HCT116 (cell line): ENCODE data around the gene TSPAN16. TPM values are rescaled to one million over a fixed set of nuclear protein-coding genes. Genes with fewer than 3 reads are reported as not detected.

Experiments used
- ATAC-seq: fragments of 200-7000 bp; cut with Tn5 transposase; 2 replicates; pipeline ENCODE4 v1.9.1; 2020; ENCODE audit warnings: mild to moderate bottlenecking, moderate library complexity
- BruUV-seq: library from RNA; stranded (reverse); fragments of 400-500 nt; replicated peaks from 2 replicates; lab custom pipeline; 2021; lab: Mats Ljungman, UMichigan
- CTCF ChIA-PET: fragments of 300-600 bp; sonication (Branson Sonifier 250); formaldehyde crosslinking; loops from one replicate; lab custom pipeline; 2021; ENCODE audit warnings: antibody characterized with exemption; lab: Charles Lee
- POLR2A ChIA-PET: fragments of 300-600, 350-600 bp; sonication (Branson Sonifier 250); formaldehyde crosslinking; loops from one replicate; lab custom pipeline; 2021; ENCODE audit warnings: antibody characterized with exemption; lab: Charles Lee
- RAD21 ChIA-PET, 2 experiments: fragments of 300-600 bp; sonication (Branson Sonifier 250); formaldehyde crosslinking; loops; one replicate each; lab custom pipeline; 2023; ENCODE audit warnings: low total read pairs in 2 of 2; ENCODE audit not compliant: uncharacterized antibody in 2 of 2, unreplicated experiment in 2 of 2, low non-redundant PET in 1 of 2; lab: Charles Lee
- DNase-seq: peaks from one replicate; pipeline ENCODE4 v3.0.0-alpha.2; 2010; ENCODE audit warnings: low read depth, low spot score
- H2AFZ ChIP-seq: fragments of 200-600 bp; shearing (Covaris generic), sonication (generic); 2 replicates; pipeline ENCODE4 v1.6.1; 2017; ENCODE audit warnings: low read depth, mixed run types, mixed read lengths, antibody characterized with exemption, low read length; ENCODE audit not compliant: poor library complexity, severe bottlenecking
- H3K27ac ChIP-seq: 2 replicates; pipeline ENCODE4 v1.5.1; 2012; ENCODE audit warnings: low read depth, low read length
- H3K27me3 ChIP-seq: fragments of 200-600 bp; sonication (generic); 2 replicates; pipeline ENCODE4 v1.6.1; 2016; ENCODE audit warnings: mixed run types, low read length, mixed read lengths; ENCODE audit not compliant: insufficient read depth
- H3K36me3 ChIP-seq, 2 experiments: fragments of 200-500 bp in 1 of 2; fragments of 200-600 bp in 1 of 2; sonication (Bioruptor generic) in 1 of 2; sonication (generic) in 1 of 2; 2 replicates each; pipeline versions ENCODE4 v1.5.1 to v1.6.1; 2014 to 2016; ENCODE audit warnings: low read length in 2 of 2, inconsistent platforms in 1 of 2, mixed read lengths in 1 of 2, mixed run types in 1 of 2; ENCODE audit not compliant: insufficient read depth in 2 of 2, control insufficient read depth in 1 of 2
- H3K4me1 ChIP-seq, 2 experiments: fragments of 200-600 bp in 1 of 2; sonication (generic) in 1 of 2; 2 replicates each; pipeline versions ENCODE4 v1.5.1 to v1.6.1; 2012 to 2017; ENCODE audit warnings: low read length in 2 of 2, inconsistent platforms in 1 of 2, mild to moderate bottlenecking in 1 of 2, mixed read lengths in 1 of 2, mixed run types in 1 of 2, moderate library complexity in 1 of 2; ENCODE audit not compliant: insufficient read depth in 2 of 2, control insufficient read depth in 1 of 2
- H3K4me2 ChIP-seq: fragments of 200-600 bp; sonication (generic); 2 replicates; pipeline ENCODE4 v1.6.1; 2017; ENCODE audit warnings: mixed run types, low read length, mixed read lengths
- H3K4me3 ChIP-seq, 2 experiments: fragments of 200-600 bp in 1 of 2; sonication (generic) in 1 of 2; replicated peaks in 1 of 2; 2 replicates each; pipeline ENCODE4 v1.5.1; 2011 to 2016; ENCODE audit warnings: low read length in 2 of 2, control low read depth in 1 of 2, low read depth in 1 of 2, mild to moderate bottlenecking in 1 of 2, mixed read lengths in 1 of 2, mixed run types in 1 of 2
- H3K79me2 ChIP-seq: fragments of 200-600 bp; sonication (generic); 2 replicates; pipeline ENCODE4 v1.6.1; 2017; ENCODE audit warnings: mild to moderate bottlenecking, mixed run types, low read length, moderate library complexity, mixed read lengths; ENCODE audit not compliant: insufficient read depth
- H3K9ac ChIP-seq: fragments of 200-600 bp; sonication (generic); 2 replicates; pipeline ENCODE4 v1.6.1; 2016; ENCODE audit warnings: low read length, mixed read lengths
- H3K9me2 ChIP-seq: fragments of 200-600 bp; sonication (generic), shearing (Covaris generic); 2 replicates; pipeline ENCODE4 v1.6.1; 2017; ENCODE audit warnings: mixed run types, mild to moderate bottlenecking, moderate library complexity; ENCODE audit not compliant: insufficient read depth
- H3K9me3 ChIP-seq, 2 experiments: fragments of 200-500 bp in 1 of 2; fragments of 200-600 bp in 1 of 2; sonication (Bioruptor generic) in 1 of 2; sonication (generic) in 1 of 2; 2 replicates each; pipeline ENCODE4 v1.6.1; 2014 to 2017; ENCODE audit warnings: low read length in 2 of 2, mixed read lengths in 2 of 2, inconsistent platforms in 1 of 2, low read depth in 1 of 2, mild to moderate bottlenecking in 1 of 2, mixed run types in 1 of 2, moderate library complexity in 1 of 2; ENCODE audit not compliant: control insufficient read depth in 1 of 2, insufficient read depth in 1 of 2
- H4K20me1 ChIP-seq: fragments of 200-600 bp; sonication (generic), shearing (Covaris generic); 2 replicates; pipeline ENCODE4 v1.6.1; 2017; ENCODE audit warnings: mixed run types, mild to moderate bottlenecking, moderate library complexity; ENCODE audit not compliant: insufficient read depth
- ATF3 ChIP-seq: IDR thresholded peaks from 2 replicates; pipeline ENCODE4 v1.6.1; 2012
- CBX3 ChIP-seq: IDR thresholded peaks from 2 replicates; pipeline ENCODE4 v1.6.1; 2012; ENCODE audit warnings: low read depth
- CEBPB ChIP-seq: IDR thresholded peaks from 2 replicates; pipeline ENCODE4 v1.6.1; 2012; ENCODE audit warnings: low read depth
- EGR1 ChIP-seq: IDR thresholded peaks from 2 replicates; pipeline ENCODE4 v1.6.1; 2012; ENCODE audit warnings: low read depth
- EZH2phosphoT487 ChIP-seq: fragments of 200-600 bp; IDR thresholded peaks from 2 replicates; pipeline ENCODE4 v1.6.1; 2018; ENCODE audit warnings: antibody characterized with exemption, borderline replicate concordance
- JUND ChIP-seq: IDR thresholded peaks from 2 replicates; pipeline ENCODE4 v1.6.1; 2012
- MAX ChIP-seq: IDR thresholded peaks from 2 replicates; pipeline ENCODE4 v1.6.1; 2012
- POLR2A ChIP-seq: IDR thresholded peaks from 2 replicates; pipeline ENCODE4 v1.7.0; 2011; ENCODE audit warnings: borderline replicate concordance; ENCODE audit not compliant: insufficient read depth, insufficient read length; ENCODE audit errors: extremely low read depth
- POLR2AphosphoS5 ChIP-seq: IDR thresholded peaks from 2 replicates; pipeline ENCODE4 v1.6.1; 2011; ENCODE audit warnings: mild to moderate bottlenecking, low read depth, low read length, moderate library complexity
- RAD21 ChIP-seq: IDR thresholded peaks from 2 replicates; pipeline ENCODE4 v1.6.1; 2012; ENCODE audit warnings: low read depth, mild to moderate bottlenecking
- SIN3A ChIP-seq: IDR thresholded peaks from 2 replicates; pipeline ENCODE4 v1.6.1; 2012; ENCODE audit warnings: low read depth
- SP1 ChIP-seq: IDR thresholded peaks from 2 replicates; pipeline ENCODE4 v1.6.1; 2012; ENCODE audit warnings: low read depth
- SRF ChIP-seq: IDR thresholded peaks from 2 replicates; pipeline ENCODE4 v1.6.1; 2012; ENCODE audit warnings: low read depth
- YY1 ChIP-seq: IDR thresholded peaks from 2 replicates; pipeline ENCODE4 v1.6.1; 2011; ENCODE audit warnings: low read length, low read depth, moderate library complexity, mild to moderate bottlenecking; ENCODE audit not compliant: insufficient replicate concordance; ENCODE audit errors: extremely low read depth
- ZFX ChIP-seq: fragments of 450-650 bp; IDR thresholded peaks from 2 replicates; pipeline ENCODE4 v1.6.1; 2017
- ZNF274 ChIP-seq: fragments of 200-500 bp; sonication (Bioruptor generic); IDR thresholded peaks from 2 replicates; pipeline ENCODE4 v1.6.1; 2014; ENCODE audit warnings: mild to moderate bottlenecking, low read depth, low read length, inconsistent platforms
- intact Hi-C: fragments of 100-400 bp; cut with micrococcal nuclease; formaldehyde crosslinking; loops from 2 replicates; pipeline ENCODE4 v1.10.0; 2022
- total RNA-seq: library from RNA; stranded (reverse); gene quantifications from one replicate; pipeline ENCODE4 v1.2.1, GENCODE V29; 2021; ENCODE audit not compliant: unreplicated experiment
- TF ChIP-seq, protein P1 (sequence below), 3 experiments: fragments of 200-600 bp in 1 of 3; sonication (generic) in 1 of 3; IDR thresholded peaks in 2 of 3; conservative IDR thresholded peaks in 1 of 3; 2 replicates each; pipeline ENCODE4 v1.5.1; 2012 to 2017; ENCODE audit warnings: low read depth in 2 of 3, low read length in 2 of 3, antibody characterized with exemption in 1 of 3, borderline replicate concordance in 1 of 3, control low read depth in 1 of 3, mild to moderate bottlenecking in 1 of 3, mixed read lengths in 1 of 3, mixed run types in 1 of 3, moderate library complexity in 1 of 3; ENCODE audit not compliant: insufficient read depth in 1 of 3

The TSPAN16 gene
- total RNA-seq, 1 experiment from 2014 or later = not detected

DNA sequence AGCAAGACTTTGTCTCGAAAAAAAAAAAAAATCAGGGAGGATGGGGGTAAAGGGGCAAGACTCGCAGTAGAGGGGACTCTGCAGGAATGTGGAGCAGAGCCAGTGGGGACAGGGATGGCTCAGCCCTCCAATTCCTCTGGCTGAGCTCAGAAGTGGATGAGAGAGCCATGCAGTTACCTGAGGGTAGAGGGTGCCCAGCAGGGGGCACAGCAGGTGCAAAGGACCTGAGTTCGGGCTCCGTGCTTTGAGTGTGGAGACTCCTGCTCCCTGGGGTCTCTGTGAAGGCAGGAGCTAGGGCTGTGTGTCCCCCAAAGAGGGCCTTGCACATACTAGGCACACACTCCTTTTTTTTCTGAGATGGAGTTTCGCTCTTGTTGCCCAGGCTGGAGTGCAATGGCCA is 41.3 kb upstream of the TSPAN16 start:
- no TSS peak for BruUV-seq
- no peak overlapping the region for H2AFZ ChIP-seq
- TF ChIP-seq YY1 = no peak
- TF ChIP-seq, protein P1, sequence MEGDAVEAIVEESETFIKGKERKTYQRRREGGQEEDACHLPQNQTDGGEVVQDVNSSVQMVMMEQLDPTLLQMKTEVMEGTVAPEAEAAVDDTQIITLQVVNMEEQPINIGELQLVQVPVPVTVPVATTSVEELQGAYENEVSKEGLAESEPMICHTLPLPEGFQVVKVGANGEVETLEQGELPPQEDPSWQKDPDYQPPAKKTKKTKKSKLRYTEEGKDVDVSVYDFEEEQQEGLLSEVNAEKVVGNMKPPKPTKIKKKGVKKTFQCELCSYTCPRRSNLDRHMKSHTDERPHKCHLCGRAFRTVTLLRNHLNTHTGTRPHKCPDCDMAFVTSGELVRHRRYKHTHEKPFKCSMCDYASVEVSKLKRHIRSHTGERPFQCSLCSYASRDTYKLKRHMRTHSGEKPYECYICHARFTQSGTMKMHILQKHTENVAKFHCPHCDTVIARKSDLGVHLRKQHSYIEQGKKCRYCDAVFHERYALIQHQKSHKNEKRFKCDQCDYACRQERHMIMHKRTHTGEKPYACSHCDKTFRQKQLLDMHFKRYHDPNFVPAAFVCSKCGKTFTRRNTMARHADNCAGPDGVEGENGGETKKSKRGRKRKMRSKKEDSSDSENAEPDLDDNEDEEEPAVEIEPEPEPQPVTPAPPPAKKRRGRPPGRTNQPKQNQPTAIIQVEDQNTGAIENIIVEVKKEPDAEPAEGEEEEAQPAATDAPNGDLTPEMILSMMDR (IDR thresholded peaks at IDR 0.05 in 2 of 3, conservative IDR thresholded peaks at IDR 0.05 in 1 of 3; ENCODE audit: borderline replicate concordance in 1 of 3, insufficient read depth in 1 of 3, low read depth in 2 of 3, low read length in 2 of 3) = peak; percentile 8 to 40 (median 31); a peak in 3 of 6 replicates
- no peak overlapping the region for H3K4me2 ChIP-seq
- no peaks in the 10 kb centered on the region for H3K9me2 ChIP-seq
- ChIA-PET POLR2A (no interaction called here), CTCF (no interaction called here), RAD21 (interaction anchor here in 1 of 2 experiments (0.6 kb wide), 1 partner anchor 304 kb away, joined by 4 read pairs; no protein-coding TSS in a partner anchor)
- DNase-seq (no peak), ATAC-seq (peak; percentile 64)
- no peaks in the 10 kb centered on the region for H4K20me1 ChIP-seq
- H3K27ac ChIP-seq = no peak overlapping the region
- H3K4me1 ChIP-seq = no peaks in the 10 kb centered on the region
- 0 out of 2 replicates have a peak, but pooled peaks cover 4% of the 10 kb centered on the region for H3K79me2 ChIP-seq
- H3K4me3 ChIP-seq = no peak overlapping the region
- H3K9ac ChIP-seq = no peak overlapping the region
- H3K27me3 ChIP-seq = no peaks in the 10 kb centered on the region
- H3K36me3 ChIP-seq = peaks cover 5 to 7% of the 10 kb centered on the region in 2 experiments; a peak in 3 of 4 replicates
- intact Hi-C loops = no loop called here
- H3K9me3 ChIP-seq = no peaks in the 10 kb centered on the region

GRCh38 chr19:11256189-11256588 is 39.8 kb upstream of the TSPAN16 start:
- H3K4me1 ChIP-seq = no peaks in the 10 kb centered on the region; a peak in 1 of 4 replicates
- H3K9me3 ChIP-seq = no peaks in the 10 kb centered on the region
- no peak overlapping the region for H3K4me2 ChIP-seq
- H4K20me1 ChIP-seq = no peaks in the 10 kb centered on the region
- H2AFZ ChIP-seq = no peak overlapping the region
- 0 out of 2 replicates have a peak, but pooled peaks cover 4% of the 10 kb centered on the region for H3K79me2 ChIP-seq
- H3K27me3 ChIP-seq = no peaks in the 10 kb centered on the region
- no peak overlapping the region for H3K4me3 ChIP-seq
- BruUV-seq = no TSS peak
- no peak overlapping the region for H3K9ac ChIP-seq
- H3K9me2 ChIP-seq = no peaks in the 10 kb centered on the region
- intact Hi-C loops = no loop called here
- DNase-seq = no peak
- CTCF ChIA-PET = no interaction called here
- POLR2A ChIA-PET = no interaction called here
- RAD21 ChIA-PET = no interaction called here
- no peak for ATAC-seq
- H3K27ac ChIP-seq = no peak overlapping the region
- H3K36me3 ChIP-seq = peaks cover 5% of the 10 kb centered on the region in 2 experiments; a peak in 2 of 4 replicates
- TF ChIP-seq SP1 (no peak), RAD21 (no peak), ATF3 (no peak), ZNF274 (no peak), SRF (no peak), CBX3 (no peak), POLR2A (no peak), EGR1 (no peak), CEBPB (no peak), MAX (no peak), ZFX (no peak), SIN3A (no peak), POLR2AphosphoS5 (no peak), EZH2phosphoT487 (no peak), JUND (no peak)
- TF ChIP-seq, protein P1 (IDR thresholded peaks at IDR 0.05 in 2 of 3, conservative IDR thresholded peaks at IDR 0.05 in 1 of 3; ENCODE audit: borderline replicate concordance in 1 of 3, insufficient read depth in 1 of 3, low read depth in 2 of 3, low read length in 2 of 3) = no peak
